ENCODE data around the gene SMAD4.

DNA sequence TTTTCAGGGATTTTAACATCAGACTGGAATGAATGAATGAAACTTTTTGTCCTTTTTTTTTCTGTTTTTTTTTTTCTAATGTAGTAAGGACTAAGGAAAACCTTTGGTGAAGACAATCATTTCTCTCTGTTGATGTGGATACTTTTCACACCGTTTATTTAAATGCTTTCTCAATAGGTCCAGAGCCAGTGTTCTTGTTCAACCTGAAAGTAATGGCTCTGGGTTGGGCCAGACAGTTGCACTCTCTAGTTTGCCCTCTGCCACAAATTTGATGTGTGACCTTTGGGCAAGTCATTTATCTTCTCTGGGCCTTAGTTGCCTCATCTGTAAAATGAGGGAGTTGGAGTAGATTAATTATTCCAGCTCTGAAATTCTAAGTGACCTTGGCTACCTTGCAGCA lies 53.4 kb downstream of the SMAD4 start:
- no peak for TF ChIP-seq POLR2A (IDR thresholded peaks at IDR 0.05; ENCODE audit: low read depth, low read length)
- no peak for TF ChIP-seq TAF1 (IDR thresholded peaks at IDR 0.05; ENCODE audit: borderline replicate concordance, low read depth, low read length)
